Stimulated activated CD8-positive, alpha-beta memory T cell treated with anti-CD3 and anti-CD28 coated beads, Interleukin-7, amount 100 ng/mL, for 48 hours (primary cell): Measurements from ENCODE around the gene DNAJB12.
"Not testable (repeated sequence)": the region's sequence is repeated elsewhere in the genome, so short reads cannot be mapped to it uniquely, and the experiment has no call there.

Experiments used
- DNase-seq, 2 donors: peaks; one replicate each; pipeline ENCODE4 v3.0.0-alpha.2; 2020; ENCODE audit warnings: low read depth in 1 of 2; ENCODE audit errors: extremely low read depth in 1 of 2

The DNAJB12 gene

DNA sequence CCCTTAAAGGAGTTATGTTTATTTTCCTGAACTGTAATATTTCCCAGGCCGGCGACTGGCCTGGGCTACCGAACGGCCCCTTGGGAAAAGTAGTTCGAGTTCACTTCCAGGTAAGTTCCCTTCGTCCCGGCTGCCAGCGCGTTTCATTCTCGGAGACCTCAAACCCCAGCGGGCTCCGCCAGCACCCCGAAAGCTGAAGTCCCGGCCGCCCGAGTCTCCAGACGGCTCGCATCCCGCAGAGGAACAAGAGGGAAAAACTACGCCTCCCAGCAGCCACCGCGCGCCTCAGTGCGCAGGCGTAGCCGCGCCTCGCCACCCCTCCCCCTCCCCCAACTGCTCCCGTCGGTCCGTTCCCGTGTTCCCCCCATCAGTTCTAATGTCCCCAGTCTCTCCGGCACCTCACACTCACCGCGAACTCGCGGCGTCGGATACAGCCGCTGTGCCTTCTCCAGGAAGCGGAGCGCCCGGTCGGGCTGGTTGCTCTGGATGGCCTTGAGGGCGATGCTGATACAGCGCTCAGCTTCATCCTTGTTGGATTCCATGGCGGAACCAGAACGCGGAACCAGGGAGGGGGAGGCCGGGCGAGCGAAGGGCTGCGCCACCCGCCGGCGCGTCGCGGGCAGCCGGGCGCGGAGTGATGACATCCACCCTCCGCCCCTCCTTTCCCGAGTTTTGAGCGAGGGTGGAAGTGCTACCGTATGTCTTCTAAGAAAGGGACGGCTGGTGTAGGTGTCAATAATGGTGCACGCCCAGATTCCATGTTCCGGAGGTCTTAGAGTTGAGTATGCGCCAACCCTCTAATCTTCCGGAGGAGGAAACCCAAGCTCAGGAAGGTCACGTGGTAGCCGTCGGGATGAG lies at the start of gene DNAJB12:
DNAJB12 (minus strand) TSS at position 564 of the 858 bp plus-strand sequence; CDS start at position 542, 22 bp downstream.
- peak; percentile 75 for DNase-seq

GRCh38 chr10:72395581-72395980 lies 40.9 kb upstream of the DNAJB12 start:
- DNase-seq, result not testable (repeated sequence)

DNA sequence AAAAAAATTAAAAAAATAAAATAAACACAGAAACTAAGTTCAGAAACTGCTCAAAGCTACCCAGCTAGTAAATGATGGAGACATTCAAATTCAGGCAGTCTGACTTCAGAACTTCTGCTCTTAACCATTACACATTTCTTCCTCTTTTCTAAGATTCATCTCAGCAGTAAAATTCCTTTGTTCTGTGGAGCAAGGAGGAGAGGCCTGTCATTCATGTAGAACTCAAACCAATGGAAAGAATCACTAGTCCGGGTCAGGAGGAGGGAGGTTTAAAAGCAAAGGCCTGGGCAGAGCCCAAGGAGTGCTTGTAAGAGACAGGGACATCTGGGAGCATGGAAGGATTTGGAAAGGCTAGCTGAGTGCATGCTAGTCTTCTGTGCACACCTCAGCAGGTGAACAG lies 37.9 kb upstream of the DNAJB12 start:
- DNase-seq, result no peak

GRCh38 chr10:72390764-72391163 lies 36.0 kb upstream of the DNAJB12 start:
- no peak for DNase-seq

- DNase-seq, result no peak
Observed at GRCh38 chr10:72389716-72390115, 35.0 kb upstream of the DNAJB12 start.

DNA sequence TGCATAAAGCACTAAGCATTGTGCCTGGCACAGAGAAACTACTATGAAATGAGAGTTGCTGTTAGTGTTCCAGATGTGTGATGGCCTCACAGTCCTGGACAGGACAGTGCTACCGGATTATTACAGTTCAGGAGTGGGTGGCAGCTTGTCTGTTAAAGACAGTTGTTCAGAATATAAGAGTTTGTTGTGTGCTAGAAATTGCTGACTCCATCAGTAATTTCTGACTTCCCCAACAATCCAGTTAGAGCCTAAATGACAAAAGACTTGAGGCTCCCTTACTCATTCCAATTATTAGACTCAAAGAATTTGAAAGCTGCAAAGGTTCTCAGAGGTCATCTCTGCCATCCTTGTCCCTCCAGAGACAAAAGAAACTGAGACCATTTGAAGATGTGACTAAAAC lies 34.3 kb upstream of the DNAJB12 start:
- no peak for DNase-seq

DNA sequence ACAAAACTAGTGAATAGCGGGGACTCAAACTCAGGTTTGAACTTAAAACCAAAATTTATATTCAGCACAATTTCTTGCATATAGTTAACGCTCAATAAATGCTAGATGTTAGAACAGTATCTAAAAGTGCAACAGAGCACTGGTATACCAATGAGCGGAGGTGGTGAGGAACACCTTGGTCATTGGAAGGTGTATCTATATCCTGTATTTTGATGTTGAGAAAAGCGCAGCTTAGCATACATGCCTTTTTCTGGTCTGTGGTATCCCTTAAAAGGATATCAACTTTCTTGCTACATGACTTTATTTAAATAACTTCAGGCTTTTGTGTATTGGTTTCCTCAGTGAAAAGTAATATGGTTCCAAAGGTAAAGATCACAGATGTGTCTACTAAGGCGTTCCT lies 33.3 kb upstream of the DNAJB12 start:
- no peak for DNase-seq

DNA sequence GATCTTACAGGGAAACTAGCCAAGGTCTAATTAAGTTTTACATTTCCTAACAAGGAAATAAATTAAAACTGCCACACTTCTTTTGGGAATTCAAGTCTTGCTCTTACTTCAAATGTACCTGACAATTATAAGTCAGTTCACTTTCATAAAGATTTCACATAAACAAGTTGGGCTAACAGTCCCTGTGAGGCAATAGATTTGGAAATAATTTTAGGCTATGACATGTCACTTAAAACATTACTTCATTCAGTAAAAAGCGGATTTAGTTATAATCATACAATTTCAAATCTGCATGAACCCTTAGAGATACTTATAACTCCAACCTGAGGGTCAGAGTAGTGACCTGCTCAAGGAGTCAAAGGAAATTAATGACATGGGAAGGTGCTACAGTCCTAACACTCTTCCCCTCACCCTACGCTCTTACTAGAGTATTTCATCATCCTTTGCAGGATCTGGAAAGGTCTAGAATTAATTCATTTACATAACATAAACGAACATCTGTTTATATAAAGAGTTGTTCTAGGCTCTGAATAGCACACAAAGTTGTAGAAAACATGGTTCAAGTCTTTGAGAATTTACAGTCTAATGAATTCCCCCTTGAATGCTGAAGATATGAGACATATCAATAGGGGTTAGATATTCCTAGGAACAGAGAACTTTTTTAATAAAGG lies 32.3 kb upstream of the DNAJB12 start:
- no peak for DNase-seq

DNA sequence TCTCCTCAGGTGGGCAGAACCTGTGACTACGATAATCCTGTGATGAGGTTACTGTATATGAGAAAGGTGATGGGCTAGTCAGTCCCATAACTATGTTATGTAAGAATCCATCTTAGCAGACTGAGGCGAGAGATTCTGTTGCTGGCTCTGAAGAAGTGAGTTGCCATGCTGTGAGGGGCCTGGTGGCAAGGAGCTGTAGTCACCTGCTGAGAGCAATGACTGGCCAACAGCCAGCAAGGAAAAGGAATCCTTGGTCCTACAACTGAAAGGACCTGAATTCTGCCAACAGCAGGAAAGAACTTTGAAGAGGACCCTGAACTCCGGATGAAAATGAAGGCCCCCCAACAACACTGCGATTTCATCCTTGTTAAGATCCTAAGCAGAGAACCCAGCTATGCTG lies 31.0 kb upstream of the DNAJB12 start:
- no peak for DNase-seq

DNA sequence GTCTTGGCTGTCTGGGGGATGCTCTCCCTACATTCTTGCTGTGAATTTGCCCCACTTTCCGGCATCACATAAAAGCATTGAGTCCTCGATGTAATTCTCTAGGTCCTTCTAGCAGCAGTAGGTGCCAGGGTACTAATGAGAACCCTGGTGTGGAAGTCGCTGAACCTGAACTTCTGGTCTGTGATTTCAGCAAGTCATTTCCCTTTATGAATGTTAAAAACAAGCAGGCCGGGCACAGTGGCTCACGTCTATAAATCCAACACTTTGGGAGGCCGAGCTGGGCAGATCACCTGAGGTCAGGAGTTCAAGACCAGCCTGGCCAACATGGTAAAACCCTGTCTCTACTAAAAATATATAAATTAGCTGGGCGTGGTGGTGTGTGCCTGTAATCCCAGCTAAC lies 30.3 kb upstream of the DNAJB12 start:
- DNase-seq, result not testable (repeated sequence)

DNA sequence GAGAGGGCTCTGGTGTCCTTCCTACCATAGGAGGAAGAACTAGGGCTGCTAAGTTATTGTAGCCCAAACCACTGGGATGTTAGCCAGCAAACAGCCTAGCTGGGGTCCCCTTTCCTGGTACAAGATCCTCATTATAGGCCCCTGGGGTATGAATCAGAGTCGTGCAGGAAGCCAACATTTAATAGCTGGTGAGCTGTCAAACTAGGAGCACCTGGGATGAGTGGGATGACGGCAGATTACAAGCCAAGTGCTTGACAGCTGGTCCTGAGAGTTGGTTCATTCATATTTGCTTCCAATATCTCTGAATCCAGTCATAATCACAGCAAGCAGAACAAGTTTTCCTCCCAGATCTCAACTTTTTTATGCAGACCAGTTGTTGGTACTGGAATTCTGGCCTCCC lies 25.1 kb upstream of the DNAJB12 start:
- no peak for DNase-seq

DNA sequence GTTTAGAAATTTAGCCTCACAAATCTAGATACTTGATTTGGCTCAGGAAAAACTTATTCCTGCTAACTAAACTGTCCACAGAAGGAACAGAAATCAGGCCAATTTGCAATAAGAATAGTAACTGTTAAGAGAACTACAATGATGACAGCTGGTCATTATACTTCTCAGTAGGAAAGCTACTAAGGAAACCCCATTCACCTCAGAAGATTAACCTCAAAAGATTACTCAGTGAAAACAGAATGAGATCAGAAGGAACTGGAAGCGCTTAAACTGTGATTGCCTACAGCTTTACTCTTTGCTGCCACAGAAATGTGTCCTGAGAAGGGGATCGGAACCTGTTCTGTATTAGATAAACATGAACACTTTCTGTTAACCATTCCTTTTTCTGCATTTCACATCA lies 24.3 kb upstream of the DNAJB12 start:
- DNase-seq, result no peak

GRCh38 chr10:72375585-72375984 lies 20.9 kb upstream of the DNAJB12 start:
- no peak for DNase-seq

GRCh38 chr10:72375173-72375572 lies 20.5 kb upstream of the DNAJB12 start:
- DNase-seq, result no peak

DNA sequence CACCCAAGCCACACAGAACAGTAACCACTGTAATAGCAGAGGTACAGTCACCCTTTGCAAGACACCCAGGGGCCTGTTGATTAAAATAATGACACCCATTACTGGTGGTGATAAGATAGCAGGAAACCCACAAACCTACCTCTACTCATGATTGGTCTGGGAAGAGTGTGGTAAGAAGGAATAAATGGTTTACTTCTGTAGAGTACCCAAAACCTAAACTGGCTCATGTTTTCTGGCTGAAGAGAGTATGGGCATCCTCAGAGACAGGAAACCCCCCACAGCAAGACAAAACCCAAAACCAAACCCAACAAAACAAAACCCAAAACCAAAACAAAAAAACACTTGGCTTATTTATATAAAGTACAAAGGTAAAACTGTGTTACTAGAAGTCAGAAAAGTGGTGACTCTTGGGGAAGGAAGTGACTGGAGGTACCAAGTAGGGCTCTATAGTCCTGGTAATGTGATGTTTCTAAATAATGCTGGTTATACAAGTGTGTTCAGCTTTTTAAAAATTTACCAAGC lies 15.5 kb upstream of the DNAJB12 start:
- peak in 1 of 2 donors; percentile 10 for DNase-seq

GRCh38 chr10:72367301-72367960 lies 12.7 kb upstream of the DNAJB12 start:
- DNase-seq, result no peak

- DNase-seq, result no peak
Observed at GRCh38 chr10:72365106-72365895, 10.6 kb upstream of the DNAJB12 start.

- peak; percentile 49 to 67 for DNase-seq
Observed at GRCh38 chr10:72364239-72364777, 9.6 kb upstream of the DNAJB12 start.

DNA sequence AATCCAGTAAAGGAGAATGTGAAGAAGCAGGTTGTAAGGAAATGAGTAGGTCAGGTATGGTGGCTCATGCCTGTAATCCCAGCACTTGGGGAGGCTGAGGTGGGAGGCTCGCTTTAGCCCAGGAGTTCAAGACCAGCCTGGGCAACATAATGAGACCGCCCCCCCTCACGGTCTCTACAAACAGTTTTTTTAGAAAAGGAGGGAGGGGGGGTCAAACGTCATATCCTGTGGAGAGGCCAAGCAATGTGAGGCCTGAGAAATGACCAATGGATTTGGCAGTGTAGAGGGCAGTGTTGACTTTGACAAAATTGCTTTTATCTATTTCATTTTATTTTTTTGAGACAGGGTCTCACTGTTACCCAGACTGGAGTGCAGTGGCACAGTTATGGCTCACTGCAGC lies 2.3 kb upstream of the DNAJB12 start:
- no peak for DNase-seq

DNA sequence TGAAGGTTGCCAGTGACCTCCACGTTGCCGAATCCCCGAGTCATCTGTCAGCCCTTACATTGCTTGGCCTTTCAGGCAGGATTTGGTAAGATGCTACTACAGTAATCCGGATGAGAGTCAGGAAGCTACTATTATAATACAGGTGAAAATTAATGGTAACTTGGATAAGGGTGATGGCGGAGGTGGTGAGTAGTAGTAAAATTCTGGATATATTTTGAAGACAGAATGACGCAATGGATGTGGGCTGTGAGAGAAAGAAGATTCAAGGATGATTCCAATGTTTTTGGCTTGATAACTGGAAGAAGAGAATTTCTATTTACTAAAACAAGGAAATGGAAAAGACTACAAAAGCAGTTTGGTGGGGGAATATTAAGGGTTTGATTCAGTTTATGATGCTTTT lies 1.4 kb upstream of the DNAJB12 start:
- no peak for DNase-seq

GRCh38 chr10:72355214-72355555 lies 466 bp upstream of the DNAJB12 start:
- DNase-seq, result no peak
